H1 (cell line): ENCODE measurements around the gene ACTR1A. TPM values are rescaled to one million over a fixed set of nuclear protein-coding genes. Genes with fewer than 3 reads are reported as not detected.

Experiments used
- ASH2L ChIP-seq: fragments of 200-600, 300-600 bp; sonication (generic); IDR thresholded peaks from one replicate; pipeline ENCODE4 v1.7.1; 2017; ENCODE audit warnings: low read length
- BCL11A ChIP-seq, 2 experiments: IDR thresholded peaks; one replicate each; pipeline ENCODE4 v1.6.1; 2011; ENCODE audit warnings: low read depth in 2 of 2, low read length in 2 of 2, mild to moderate bottlenecking in 2 of 2
- CREB1 ChIP-seq: IDR thresholded peaks from 2 replicates; pipeline ENCODE4 v1.6.1; 2012; ENCODE audit warnings: inconsistent platforms
- KDM4A ChIP-seq: IDR thresholded peaks from one replicate; pipeline ENCODE4 v1.7.1; 2012; ENCODE audit warnings: low read depth, mild to moderate bottlenecking, moderate library complexity, low read length, inconsistent platforms; ENCODE audit not compliant: severe bottlenecking
- KDM5A ChIP-seq: fragments of 200-600 bp; IDR thresholded peaks from 2 replicates; pipeline ENCODE4 v1.7.1; 2012; ENCODE audit warnings: mild to moderate bottlenecking, low read length, inconsistent platforms, mixed read lengths
- NRF1 ChIP-seq: IDR thresholded peaks from 2 replicates; pipeline ENCODE4 v1.6.1; 2011; ENCODE audit warnings: mild to moderate bottlenecking, low read depth, low read length, improper control_type of control experiment
- PHF8 ChIP-seq: fragments of 200-600 bp; sonication (generic); conservative IDR thresholded peaks from 2 replicates; pipeline ENCODE4 v1.7.1; 2012; ENCODE audit warnings: low read depth, mild to moderate bottlenecking, inconsistent platforms, low read length, moderate library complexity
- POLR2AphosphoS5 ChIP-seq: IDR thresholded peaks from 2 replicates; pipeline ENCODE4 v1.6.1; 2011; ENCODE audit warnings: low read depth, low read length
- RBBP5 ChIP-seq: IDR thresholded peaks from 2 replicates; pipeline ENCODE4 v1.7.1; 2012; ENCODE audit warnings: low read depth, mild to moderate bottlenecking, inconsistent platforms, low read length, moderate library complexity, borderline replicate concordance
- RXRA ChIP-seq: IDR thresholded peaks from 2 replicates; pipeline ENCODE4 v1.6.1; 2011; ENCODE audit warnings: low read depth, mild to moderate bottlenecking, low read length, moderate library complexity; ENCODE audit not compliant: insufficient read depth
- SAP30 ChIP-seq: fragments of 300-600 bp; sonication (generic); IDR thresholded peaks from 2 replicates; pipeline ENCODE4 v1.7.1; 2012; ENCODE audit warnings: low read length, moderate library complexity, mild to moderate bottlenecking, inconsistent platforms; ENCODE audit not compliant: insufficient read depth, insufficient replicate concordance
- SIRT6 ChIP-seq: IDR thresholded peaks from one replicate; pipeline ENCODE4 v1.7.1; 2012; ENCODE audit warnings: low read length, inconsistent platforms
- SIX5 ChIP-seq: IDR thresholded peaks from 2 replicates; pipeline ENCODE4 v1.6.1; 2011; ENCODE audit warnings: mild to moderate bottlenecking, low read depth, low read length
- SP2 ChIP-seq: IDR thresholded peaks from 2 replicates; pipeline ENCODE4 v1.6.1; 2012; ENCODE audit warnings: mild to moderate bottlenecking, low read length, inconsistent platforms
- SP4 ChIP-seq: IDR thresholded peaks from 2 replicates; pipeline ENCODE4 v1.6.1; 2012; ENCODE audit warnings: low read length, inconsistent platforms
- SRF ChIP-seq: IDR thresholded peaks from 2 replicates; pipeline ENCODE4 v1.6.1; 2011; ENCODE audit warnings: mild to moderate bottlenecking, low read depth, low read length, moderate library complexity
- TAF7 ChIP-seq: optimal IDR thresholded peaks from 2 replicates; pipeline ENCODE3; 2011; ENCODE audit warnings: low read depth, mild to moderate bottlenecking, inconsistent platforms, low read length, moderate library complexity, borderline replicate concordance
- TCF12 ChIP-seq: IDR thresholded peaks from 2 replicates; pipeline ENCODE4 v1.6.1; 2011; ENCODE audit warnings: low read depth, mild to moderate bottlenecking, low read length
- YY1 ChIP-seq: IDR thresholded peaks from 2 replicates; pipeline ENCODE4 v1.6.1; 2011; ENCODE audit warnings: low read depth, mild to moderate bottlenecking, low read length
- polyA plus RNA-seq, 7 experiments: library from polyadenylated mRNA; depleted of rRNA in 3 of 7; stranded (reverse) in 5 of 7; unstranded in 2 of 7; fragments of >200 nt in 5 of 7; fragments of 200-250 nt in 2 of 7; gene quantifications; 1 replicate in 5 of 7; 2 replicates in 1 of 7; 4 replicates in 1 of 7; pipeline versions ENCODE4 v1.2.1 to v1.2.3, GENCODE V29; 2011 to 2013; ENCODE audit warnings: missing spikeins in 2 of 7, mixed read lengths in 2 of 7
- total RNA-seq: library from RNA; stranded (reverse); fragmentation: NEBNext Ultra II Directional; extraction: Animal tissue kit (Norgen Biotek cat#: 25700); gene quantifications from 2 replicates; pipeline ENCODE4 v1.2.1, GENCODE V29; 2021
- TF ChIP-seq, protein P1 (sequence below), 3 experiments: IDR thresholded peaks; 1 replicate in 2 of 3; 2 replicates in 1 of 3; pipeline versions ENCODE4 v1.5.1 to v1.6.1; 2011; ENCODE audit warnings: low read length in 3 of 3, mild to moderate bottlenecking in 3 of 3, inconsistent platforms in 2 of 3, low read depth in 1 of 3, moderate library complexity in 1 of 3; ENCODE audit not compliant: insufficient read depth in 1 of 3; ENCODE audit errors: control extremely low read depth in 1 of 3
- TF ChIP-seq, protein P2 (sequence below): IDR thresholded peaks from 2 replicates; pipeline ENCODE4 v1.6.1; 2012; ENCODE audit warnings: low read length, inconsistent platforms

The ACTR1A gene
- total and polyA plus RNA-seq, 2 of the 8 experiments (the other 6 are each of a cell fraction or from before 2014, with no cell fraction given): 78.6 to 86.3 TPM

DNA sequence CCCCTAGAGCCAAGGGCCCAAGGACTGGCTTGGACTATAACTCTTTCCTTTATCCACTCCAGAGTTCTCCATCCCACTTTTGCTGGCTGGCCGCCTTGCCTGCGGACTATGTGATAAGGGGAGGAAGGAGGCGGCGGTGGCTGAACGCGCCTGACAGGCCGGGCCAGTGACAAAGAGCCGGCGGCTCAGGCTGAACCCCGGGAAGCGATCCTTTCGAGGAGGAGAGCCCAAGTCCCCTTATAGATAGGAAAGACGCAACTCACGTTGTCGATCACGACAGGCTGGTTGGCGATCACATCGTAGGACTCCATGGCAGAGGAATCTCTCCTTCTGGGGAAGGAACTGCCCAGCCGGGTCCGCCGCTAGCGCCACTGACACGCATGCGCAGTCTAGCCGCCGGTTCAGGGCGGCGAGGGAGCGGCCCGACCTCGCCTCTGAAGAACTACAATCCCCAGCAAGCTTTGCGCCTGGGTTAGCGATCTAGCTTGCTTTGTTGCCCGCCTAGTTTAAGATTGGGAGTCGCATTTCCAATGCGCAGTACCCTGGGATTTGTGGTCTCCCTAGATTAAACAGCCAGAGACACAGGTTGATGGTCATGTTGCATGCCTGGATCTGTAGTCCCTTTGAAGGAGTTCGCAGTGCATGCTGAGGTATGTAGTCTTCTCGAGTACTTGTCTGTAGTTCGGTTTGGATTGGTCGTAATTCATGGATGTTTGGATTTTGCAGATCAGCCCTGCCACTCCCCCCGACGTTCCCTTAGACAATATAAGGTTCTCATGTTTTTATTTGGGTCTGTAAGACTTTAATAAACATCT is at the start of gene ACTR1A (continued):
- 0 out of 2 replicates have a peak, but pooled peaks have one; percentile 6 for TF ChIP-seq SRF
- TF ChIP-seq TAF7: no peak
- TF ChIP-seq CREB1: peak; percentile 74
- TF ChIP-seq, protein P1, sequence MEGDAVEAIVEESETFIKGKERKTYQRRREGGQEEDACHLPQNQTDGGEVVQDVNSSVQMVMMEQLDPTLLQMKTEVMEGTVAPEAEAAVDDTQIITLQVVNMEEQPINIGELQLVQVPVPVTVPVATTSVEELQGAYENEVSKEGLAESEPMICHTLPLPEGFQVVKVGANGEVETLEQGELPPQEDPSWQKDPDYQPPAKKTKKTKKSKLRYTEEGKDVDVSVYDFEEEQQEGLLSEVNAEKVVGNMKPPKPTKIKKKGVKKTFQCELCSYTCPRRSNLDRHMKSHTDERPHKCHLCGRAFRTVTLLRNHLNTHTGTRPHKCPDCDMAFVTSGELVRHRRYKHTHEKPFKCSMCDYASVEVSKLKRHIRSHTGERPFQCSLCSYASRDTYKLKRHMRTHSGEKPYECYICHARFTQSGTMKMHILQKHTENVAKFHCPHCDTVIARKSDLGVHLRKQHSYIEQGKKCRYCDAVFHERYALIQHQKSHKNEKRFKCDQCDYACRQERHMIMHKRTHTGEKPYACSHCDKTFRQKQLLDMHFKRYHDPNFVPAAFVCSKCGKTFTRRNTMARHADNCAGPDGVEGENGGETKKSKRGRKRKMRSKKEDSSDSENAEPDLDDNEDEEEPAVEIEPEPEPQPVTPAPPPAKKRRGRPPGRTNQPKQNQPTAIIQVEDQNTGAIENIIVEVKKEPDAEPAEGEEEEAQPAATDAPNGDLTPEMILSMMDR (IDR thresholded peaks at IDR 0.05; ENCODE audit: control extremely low read depth in 1 of 3, insufficient read depth in 1 of 3, low read depth in 1 of 3, low read length in 3 of 3): no peak
- TF ChIP-seq RXRA: no peak
- TF ChIP-seq PHF8: peak; percentile 69
- peak; percentile 18 for TF ChIP-seq ASH2L
- no peak for TF ChIP-seq KDM5A
- no peak for TF ChIP-seq TCF12
- TF ChIP-seq, protein P2, sequence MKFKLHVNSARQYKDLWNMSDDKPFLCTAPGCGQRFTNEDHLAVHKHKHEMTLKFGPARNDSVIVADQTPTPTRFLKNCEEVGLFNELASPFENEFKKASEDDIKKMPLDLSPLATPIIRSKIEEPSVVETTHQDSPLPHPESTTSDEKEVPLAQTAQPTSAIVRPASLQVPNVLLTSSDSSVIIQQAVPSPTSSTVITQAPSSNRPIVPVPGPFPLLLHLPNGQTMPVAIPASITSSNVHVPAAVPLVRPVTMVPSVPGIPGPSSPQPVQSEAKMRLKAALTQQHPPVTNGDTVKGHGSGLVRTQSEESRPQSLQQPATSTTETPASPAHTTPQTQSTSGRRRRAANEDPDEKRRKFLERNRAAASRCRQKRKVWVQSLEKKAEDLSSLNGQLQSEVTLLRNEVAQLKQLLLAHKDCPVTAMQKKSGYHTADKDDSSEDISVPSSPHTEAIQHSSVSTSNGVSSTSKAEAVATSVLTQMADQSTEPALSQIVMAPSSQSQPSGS: no peak
- no peak for TF ChIP-seq SIRT6
- peak; percentile 85 for TF ChIP-seq SAP30
- no peak for TF ChIP-seq SP4
- no peak for TF ChIP-seq POLR2AphosphoS5
- TF ChIP-seq SIX5: peak; percentile 98
- 0 out of 2 replicates have a peak, but pooled peaks have one; percentile 65 for TF ChIP-seq YY1
- peak; percentile 20; the same call in 1 of the 2 replicates for TF ChIP-seq SP2
- TF ChIP-seq BCL11A (IDR thresholded peaks at IDR 0.05; ENCODE audit: low read depth in 2 of 2, low read length in 2 of 2): no peak
- TF ChIP-seq KDM4A: peak; percentile 67
- TF ChIP-seq NRF1: peak; percentile 69
- no peak for TF ChIP-seq RBBP5
